Right renal pelvis (tissue), 4 donors: Measurements from ENCODE around the gene ZSCAN9. TPM values are rescaled to one million over a fixed set of nuclear protein-coding genes. Genes with fewer than 3 reads are reported as not detected.

ENCODE experiments used
- DNase-seq, 4 donors: peaks; one replicate each; pipeline ENCODE4 v3.0.0-alpha.2; 2013; ENCODE audit warnings: low read depth in 4 of 4, low spot score in 3 of 4, missing footprints in 1 of 4
- polyA plus RNA-seq, 4 donors: library from polyadenylated mRNA; unstranded; fragments of 120-200 nt; gene quantifications; one replicate each; pipeline ENCODE4 v1.2.1, GENCODE V29; 2013; ENCODE audit not compliant: insufficient read length in 4 of 4

ZSCAN9 gene
- 10 to 100 TPM; 24.6 to 31.6 (median 30.5) TPM for polyA plus RNA-seq

DNA sequence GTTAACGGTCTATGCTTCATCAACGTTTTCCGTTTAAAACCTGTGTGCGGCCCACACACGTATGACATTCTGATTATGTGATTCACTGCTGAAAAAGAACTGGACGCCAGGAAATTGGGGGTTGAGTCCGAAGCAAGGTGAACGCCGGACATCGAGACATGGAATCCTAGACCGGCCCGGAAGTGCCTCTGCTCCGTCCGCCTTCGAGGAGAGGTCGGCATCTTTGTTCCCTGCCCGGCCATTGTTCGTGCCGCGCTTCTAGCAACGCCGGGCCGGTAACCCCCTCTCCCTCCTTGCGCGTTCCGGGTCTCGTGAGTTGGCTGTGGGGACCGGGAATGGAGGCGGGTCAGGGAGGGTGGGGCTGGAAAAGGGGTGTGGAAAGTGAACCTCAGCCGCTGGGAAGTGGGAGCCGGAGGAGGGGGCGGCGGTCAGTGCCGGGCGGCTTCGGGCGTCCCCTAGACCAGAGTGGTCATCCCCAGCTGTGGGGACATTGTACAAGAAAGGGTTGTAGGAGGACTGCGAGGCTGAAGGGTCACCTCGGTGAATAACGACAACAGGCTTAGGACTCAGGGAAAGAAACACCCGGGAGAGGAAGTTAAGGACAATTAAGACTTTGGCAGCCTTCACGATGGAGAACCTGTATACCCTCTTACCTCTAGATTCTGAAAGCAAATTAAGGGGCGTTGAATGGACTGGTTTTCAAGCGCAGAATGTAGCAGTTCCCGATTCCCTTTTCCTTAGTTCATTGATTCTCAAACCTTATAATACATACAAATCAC, at the start of gene ZSCAN9:
TSS of gene ZSCAN9 (plus strand) at position 220 of the 779 bp plus-strand sequence. CDS start 1,810 bp downstream, outside the sequence.
- peak in 3 of 4 donors; percentile 61 to 77 (median 68) for DNase-seq

DNA sequence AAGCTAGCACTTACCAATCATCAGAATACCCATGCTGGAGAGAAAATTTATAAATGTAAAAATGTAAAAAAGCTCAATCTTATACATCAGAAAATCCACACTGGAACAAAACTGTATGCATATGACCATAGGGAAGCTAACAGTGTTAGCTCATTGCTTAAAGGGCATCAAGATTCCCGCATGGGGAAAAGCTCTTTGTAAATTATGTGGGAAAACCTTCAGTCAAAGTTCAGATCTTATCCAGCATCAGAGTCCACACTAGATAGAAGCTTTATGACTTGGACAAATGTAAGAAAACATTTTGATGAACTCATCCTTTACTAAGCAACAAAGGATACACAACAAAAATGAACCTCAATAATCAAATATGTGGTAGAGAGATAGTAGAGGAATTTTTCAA, 48.7 kb upstream of the ZSCAN9 start:
- DNase-seq = no peak

DNA sequence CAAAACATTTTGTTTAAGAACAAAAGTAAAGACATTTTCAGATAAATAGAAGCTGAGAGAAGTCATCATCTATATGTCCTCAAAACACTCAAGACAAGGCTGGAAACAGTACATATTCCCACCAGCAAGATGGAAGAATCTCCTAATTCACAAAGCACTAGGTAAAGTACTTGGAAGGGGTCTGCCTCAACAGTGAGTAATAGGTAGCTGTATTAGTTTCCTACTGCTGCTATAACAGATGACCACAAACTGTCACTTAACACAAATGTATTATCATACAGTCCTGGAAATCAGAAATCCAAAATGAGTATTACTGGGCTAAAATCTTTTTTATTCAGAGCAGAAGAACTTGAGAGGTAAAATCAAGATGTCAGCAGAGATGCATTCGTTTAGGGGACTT, 42.8 kb upstream of the ZSCAN9 start:
- no peak for DNase-seq

DNA sequence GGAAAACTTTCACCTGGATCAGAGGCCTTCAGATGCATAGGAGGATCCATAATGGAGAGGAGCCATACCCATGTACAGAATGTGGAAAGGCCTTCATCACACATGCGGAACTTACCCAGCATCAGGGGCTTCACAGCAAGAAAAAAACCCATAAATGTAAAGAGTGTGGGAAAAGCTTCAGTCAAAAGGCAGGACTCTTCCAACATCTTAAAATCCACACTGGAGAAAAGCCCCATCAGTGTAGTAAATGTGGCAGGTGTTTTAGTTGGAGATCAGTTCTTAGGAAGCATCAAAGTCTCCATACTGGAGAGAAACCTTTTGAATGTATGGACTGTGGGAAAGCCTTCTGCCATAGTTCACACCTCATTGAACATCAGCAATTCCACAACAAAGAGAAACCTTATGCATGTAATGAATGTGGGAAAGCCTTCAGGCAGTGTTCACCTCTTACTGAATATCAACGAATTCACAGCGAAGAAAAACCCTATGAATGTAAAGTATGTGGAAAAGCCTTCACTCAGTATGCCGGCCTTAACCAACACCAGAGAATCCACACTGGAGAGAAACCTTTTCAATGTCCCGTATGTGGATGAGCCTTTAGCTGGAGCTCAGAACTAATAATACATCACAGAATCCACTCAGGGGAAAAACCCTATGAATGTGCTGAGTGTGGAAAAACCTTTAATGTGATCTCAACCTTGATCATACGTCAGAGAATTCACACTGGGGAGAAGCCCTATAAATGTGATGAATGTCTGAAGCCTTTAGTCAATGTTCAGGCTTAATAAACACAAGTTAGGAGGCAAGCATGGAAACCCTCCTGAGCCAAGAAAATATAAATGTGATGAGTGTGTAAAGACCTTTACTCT, 36.7 kb upstream of the ZSCAN9 start:
- DNase-seq = no peak

DNA sequence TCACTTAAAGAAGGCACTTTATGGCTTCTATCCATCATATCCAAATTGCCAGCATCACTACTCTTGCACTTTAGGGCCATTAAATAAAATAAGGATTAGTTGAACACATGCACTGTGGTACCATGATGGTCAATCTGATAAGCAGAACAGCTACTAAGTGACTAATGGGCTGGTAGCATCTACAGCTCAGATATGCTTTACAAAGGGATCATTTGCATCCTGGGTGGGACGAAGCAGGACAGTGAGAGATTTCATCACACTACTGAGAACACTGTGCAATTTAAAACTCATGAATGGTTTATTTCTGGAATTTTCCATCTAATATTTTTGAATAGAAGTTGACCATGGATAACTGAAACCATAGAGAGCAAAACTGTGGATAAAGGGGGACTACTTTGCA, 25.1 kb upstream of the ZSCAN9 start:
- DNase-seq = no peak

DNA sequence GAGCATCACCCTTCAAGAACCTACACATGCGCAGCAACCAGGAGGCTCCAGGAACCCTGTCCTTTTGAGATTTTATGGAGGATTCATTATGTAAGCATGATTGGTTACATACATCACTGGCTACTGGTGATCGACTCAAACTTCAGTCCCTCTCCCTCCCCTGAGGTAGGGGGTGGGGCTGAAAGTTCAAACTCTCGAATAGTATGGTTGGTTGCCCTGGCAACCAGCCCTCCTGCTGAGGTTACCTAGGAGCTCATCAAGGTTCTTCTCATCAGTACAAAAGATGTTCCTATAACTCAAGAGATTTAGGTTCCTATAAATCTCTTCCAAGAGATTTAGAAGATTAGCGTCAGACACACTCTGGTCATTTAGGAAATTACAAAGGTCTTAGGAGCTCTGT, 21.9 kb upstream of the ZSCAN9 start:
- no peak for DNase-seq

DNA sequence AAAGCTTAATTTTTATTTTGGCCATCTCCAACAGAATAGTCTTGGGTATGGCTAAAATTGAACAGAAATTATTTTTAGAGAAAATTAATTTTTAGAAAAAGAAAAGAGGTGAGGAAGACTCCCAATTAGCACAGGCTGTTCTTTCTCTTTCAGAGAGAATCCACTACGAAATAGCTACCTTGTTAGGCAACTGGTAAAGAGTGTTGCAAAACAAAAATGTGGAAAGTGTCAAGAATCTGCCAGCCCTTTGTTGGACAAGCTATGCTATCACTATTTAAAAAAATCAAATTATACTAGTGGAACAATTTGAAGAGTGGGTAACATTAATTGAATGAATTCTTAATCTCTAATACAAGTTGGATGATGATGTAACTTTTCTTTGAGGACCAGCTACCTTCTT, 19.2 kb upstream of the ZSCAN9 start:
- no peak for DNase-seq

DNA sequence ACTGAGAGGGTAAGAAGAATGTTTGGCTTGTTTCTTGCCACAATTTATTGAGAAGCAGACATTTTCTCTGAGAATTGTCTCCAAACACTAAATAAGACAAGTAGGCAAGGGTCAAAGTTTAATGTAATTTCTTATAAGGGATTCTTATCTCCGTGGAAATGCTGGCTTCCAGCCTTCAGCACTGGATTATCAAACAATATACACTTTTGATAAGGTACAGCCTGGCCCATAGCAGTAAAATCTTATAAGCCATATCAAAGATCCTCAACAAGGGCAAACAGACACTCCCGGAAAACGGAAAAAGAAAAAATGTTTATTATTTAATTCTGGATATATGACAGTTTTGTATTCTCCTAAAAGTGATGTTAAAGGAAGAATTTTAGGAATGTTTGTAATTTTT, 18.5 kb upstream of the ZSCAN9 start:
- DNase-seq = no peak

DNA sequence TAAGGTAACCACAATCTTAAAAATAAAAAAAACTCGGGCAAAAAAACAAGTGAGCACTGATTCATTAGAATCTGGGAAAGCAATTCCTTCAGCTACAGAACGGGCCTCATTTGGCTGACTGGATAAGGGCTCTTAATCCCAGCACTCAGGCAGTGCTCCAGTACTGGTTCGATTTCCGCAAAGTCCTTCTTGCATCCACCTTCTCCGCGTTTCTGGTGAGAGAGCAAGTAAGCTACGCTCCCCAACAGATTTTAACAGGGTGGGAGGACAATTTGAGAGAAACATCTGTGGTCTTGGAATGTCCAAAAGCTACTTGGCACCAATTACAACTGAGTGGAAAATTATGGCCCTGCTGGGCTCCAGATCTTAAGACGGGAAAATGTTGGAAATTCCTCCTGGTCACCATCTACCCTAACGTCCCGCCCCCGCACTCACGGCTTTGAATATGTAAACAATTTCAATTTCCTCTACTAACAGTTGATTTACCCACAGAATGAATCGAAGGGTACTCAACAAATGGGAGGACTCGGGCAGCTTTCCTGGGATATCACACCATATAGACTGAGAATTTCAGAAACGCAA, 18.1 kb upstream of the ZSCAN9 start:
- DNase-seq = no peak

DNA sequence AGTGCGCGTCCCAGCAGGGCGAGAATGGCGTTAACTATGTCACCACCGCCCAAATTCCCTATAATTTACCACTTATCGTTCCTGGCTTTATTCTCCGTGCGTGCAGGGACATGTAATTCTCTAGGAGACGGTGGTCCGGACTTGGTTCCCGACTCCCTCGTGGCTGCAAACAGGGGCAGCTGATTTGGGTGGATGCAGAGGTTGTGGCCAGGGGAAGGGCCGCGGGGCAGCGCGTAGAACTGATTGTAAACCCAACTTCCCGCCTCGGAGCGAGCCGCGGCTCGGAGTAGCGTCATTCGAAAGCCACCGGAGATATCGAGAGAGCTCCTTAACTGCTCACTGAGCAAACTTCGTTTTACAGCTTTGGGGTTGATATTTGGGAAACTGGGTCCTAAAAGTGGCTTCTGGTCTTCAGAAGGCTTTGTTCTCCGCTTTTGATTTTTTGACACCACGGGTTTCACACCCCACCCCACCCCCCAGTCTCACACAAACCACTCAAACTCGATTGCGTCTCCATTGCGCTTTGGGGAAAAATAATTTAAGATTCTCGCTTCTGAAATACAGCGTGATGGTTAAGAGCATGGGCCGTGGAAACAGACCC, 17.5 kb upstream of the ZSCAN9 start:
- DNase-seq = no peak

DNA sequence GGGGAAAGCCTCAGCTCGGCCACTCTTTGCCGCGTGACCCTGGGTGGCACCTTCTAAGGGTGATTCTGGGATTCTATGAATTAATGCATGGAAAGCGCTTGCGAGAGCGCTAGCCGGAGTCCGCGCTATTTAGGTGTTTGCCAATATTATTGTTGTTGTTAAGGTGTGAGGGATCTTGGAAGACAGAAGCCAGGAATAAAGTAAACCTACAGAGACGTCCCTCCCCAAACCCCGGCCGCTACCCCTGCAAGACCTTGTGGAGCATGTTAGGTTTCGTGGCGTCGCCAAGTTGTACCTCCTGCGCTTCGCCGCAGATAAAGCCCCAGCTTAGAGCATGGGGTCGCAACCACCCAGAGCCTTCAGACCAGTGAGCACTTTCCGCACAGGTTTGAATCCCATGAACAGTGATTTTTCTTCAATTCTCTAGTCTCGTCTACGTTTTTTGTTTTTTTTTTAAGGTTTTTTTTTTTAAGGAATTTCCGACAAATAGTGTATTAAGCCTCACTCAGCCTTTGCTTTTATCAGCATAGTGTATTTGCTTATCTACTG, 16.9 kb upstream of the ZSCAN9 start:
- DNase-seq = no peak

DNA sequence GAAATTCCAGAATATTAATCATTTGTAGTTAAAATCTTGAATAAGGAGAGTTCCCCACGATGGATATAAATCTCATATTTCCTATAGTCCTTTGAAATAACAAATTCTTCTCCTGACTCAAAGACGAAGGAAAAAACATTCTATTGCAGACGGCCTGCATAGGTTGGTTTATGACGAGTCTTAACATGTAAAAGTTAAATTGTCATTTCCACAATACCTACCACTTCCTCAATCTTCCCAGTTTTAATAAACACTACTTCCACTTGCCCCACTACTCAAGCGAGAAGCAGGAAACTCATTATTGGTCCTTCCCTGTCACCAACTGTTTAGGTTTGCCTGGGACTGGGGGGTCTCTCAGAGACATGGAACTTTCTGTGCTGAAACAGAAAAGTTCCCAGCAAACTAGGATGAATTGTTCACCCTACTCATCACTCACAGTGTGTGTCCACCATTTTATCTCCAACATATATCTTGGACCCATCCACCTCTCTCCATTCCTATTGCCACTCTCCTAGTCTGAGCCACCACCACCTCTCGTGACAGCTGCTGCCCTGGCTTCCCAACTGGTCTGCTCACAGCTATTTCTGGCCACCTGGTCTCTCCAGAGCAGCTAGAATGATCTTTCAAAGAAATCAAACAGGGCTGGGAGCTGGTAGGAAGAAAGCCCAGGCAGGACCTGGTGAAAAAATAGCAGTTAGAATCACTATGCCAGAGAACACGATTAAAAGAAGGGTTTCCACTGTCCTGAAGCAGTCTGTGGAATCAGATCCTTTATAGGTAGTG, 15.1 kb upstream of the ZSCAN9 start:
- DNase-seq = no peak

DNA sequence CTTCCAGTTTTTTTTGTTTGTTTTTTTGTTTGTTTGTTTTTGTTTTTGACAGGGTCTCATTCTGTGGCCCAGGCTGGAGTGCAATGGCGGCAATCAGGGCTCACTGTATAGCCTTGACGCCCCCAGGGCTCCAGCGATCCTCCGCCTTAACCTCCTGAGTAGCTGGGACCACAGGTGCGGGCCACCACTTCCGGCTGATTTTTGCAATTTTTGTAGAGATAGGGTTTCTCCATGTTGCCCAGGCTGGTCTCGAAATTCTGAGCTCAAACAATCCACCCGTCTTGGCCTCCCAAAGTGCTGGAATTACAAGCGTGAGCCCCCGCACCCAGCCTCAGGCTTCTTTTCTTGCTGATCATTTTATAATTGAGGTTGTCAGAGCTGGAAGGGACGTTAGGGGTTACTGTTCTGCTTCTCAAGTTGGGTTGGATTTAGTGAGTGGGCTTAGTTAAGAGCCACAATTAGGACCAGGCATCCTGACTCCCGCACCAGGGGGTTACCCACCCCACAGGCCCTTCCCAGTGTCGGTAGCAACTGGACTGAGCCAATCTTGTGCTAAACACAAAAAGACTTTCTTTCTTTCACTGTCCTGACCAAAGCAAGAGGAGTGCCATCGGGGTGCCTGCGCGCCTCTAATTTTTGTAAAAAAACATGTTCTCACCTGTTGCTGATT, 13.1 kb upstream of the ZSCAN9 start:
- DNase-seq = no peak

DNA sequence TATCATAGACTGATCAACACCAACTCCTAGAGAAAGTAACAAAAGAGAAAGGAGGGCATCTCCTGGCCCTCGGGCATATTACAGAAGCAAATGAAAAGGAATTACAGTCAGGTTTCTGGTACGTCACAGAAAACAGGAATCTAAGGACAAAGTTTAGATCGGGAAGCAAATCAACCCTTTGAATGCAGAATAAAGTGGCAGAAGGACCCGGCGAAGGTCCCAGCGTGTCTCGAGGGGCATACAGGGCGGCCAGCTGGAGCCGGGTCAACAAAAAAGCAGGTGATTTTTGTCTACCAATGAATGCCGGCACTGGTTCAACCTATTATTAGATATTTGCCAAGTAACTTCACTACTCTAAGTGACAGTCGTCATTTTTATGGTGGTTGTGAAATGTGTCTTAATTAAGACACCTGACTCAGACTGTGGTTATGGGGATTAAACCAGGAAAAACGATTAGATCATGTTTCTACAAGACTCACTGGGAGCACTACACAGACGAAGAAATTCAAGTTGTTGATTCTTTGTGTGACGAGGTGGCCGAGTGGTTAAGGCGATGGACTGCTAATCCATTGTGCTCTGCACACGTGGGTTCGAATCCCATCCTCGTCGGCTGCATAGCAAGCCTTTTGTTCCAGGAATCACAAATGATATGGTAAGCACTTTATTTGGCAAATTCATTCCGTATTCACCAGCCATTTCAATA, 12.4 kb upstream of the ZSCAN9 start:
- DNase-seq = no peak

DNA sequence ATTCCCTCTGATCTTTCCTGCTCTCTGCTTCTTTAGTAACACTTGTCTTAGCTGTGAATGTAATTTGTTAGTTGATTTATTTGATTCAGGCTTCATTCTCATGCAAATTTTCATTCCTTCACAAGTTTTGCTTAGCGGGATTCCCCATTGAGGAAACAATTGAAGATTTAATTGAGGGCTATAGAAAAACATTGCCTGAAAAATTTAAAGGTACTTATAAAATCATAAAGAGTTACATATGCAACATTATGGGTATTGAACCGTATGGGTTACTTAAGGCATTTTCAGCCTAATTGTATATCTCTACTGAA, 11.9 kb upstream of the ZSCAN9 start:
- DNase-seq = no peak

DNA sequence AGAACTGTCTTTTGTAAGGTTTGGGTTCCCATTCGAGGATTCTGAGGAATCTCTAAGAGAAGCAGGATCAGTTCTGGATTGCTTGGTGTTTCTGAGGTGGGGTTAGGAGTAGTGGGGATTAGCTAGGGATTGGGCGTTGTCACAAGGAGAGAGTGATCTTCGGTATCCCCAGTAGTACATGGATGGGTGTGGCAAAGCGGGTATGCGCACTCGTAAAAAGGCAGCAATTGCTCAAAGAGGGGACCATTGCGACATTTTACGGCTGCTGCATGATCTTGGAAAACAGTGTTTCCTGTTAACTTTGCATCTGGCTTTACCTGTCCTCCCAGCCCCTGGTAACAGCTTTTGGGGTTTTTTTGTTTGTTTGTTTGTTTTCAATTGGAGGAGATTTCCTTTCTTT, 9.7 kb upstream of the ZSCAN9 start:
- DNase-seq = no peak

DNA sequence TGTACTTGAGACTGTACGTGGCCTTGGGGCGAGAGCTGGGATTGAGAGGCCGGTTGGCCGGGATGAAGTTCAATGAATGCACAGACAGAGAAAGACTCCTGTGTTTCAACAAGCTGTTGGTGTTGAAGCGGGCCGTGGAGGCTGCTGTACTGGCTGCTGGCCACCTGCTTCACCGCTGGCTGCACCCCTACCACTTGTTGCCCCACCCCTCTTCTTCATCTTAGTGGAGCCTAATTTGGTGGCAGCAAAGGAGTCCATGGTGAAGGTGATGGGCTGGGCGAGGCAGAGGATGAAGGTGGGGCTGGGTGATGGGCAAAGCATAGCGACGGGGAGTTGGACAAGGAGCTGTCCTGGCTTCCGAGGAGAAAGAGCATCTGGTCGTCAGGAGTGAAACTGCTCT, 7.2 kb upstream of the ZSCAN9 start:
- DNase-seq = no peak

DNA sequence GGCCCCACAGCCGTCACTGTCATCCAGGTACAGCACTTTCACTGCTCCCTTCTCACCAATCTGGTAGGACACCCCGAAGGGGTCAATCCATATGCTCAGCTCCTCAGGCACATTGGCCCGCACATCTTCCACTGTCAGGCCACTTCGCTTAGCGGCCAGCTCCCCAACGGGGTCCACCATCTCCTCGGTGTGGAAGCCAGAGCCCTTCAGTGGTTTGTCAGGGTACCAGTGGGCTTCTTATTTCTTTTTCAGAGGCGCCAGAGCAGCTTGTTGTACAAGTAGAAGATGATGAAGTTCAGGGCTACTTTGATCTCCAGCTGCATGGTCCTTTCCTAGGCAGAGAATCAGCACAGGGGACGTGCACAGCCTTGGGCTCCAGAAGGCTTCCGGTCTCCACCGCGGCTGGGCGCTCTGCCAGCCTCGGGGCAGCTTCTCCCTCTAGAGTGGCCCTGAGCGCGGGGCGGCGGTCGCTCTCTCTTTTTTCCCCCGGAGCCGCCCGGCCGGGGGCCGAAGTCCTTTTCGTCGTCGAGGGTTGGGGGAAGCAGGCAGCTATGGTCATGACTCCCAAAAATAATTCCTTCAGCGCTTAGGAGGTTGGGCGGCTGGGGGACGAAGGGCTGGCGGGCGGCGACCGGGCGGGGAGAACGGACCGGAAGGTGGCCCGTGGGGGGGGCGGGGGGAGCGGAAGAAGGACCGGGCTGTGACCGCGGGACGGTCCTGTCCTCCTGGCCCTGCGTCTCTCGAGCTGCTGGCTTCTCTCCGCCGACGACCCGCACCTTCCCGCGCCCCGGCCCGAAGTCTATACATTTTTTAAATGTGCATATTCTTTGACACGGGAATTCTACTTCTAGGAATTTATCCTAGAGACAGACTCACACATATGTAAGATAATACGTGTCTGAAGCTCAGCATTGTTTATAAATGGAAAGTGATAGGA, 6.5 kb upstream of the ZSCAN9 start:
- peak in 1 of 4 donors; percentile 33 for DNase-seq
